SK-N-SH treated with all-trans-retinoic acid at 6 μM for 48 hours (cell line): ENCODE results near the gene ADAMTS4.

Source experiments
- ATAC-seq: fragments of 200-7000 bp; cut with Tn5 transposase; 3 replicates; pipeline ENCODE4 v1.9.1; 2020; ENCODE audit warnings: mild to moderate bottlenecking, moderate library complexity
- ARNTL ChIP-seq: fragments of 450-650 bp; formaldehyde crosslinking; IDR thresholded peaks from 2 replicates; pipeline ENCODE4 v1.5.0; 2020; ENCODE audit warnings: low read depth, mild to moderate bottlenecking, moderate library complexity, borderline replicate concordance
- BACH2 ChIP-seq: fragments of 250-450 bp; sonication (Bioruptor Pico); IDR thresholded peaks from 2 replicates; pipeline ENCODE4 v1.9.0; 2021; ENCODE audit warnings: mild to moderate bottlenecking, borderline replicate concordance
- CSDC2 ChIP-seq: fragments of 250-450 bp; sonication (Bioruptor Pico); IDR thresholded peaks from 2 replicates; pipeline ENCODE4 v1.5.0; 2020; ENCODE audit warnings: mild to moderate bottlenecking, moderate library complexity
- CSRNP3 ChIP-seq: fragments of 250-450 bp; sonication (Bioruptor Pico); IDR thresholded peaks from 2 replicates; pipeline ENCODE4 v1.5.1; 2021; ENCODE audit warnings: mild to moderate bottlenecking, moderate library complexity
- ESRRG ChIP-seq: fragments of 250-450 bp; sonication (Bioruptor Pico); IDR thresholded peaks from 2 replicates; pipeline ENCODE4 v1.6.1; 2021; ENCODE audit warnings: mild to moderate bottlenecking
- GLIS3 ChIP-seq: fragments of 250-450 bp; sonication (Bioruptor Pico); IDR thresholded peaks from 2 replicates; pipeline ENCODE4 v1.5.0; 2020; ENCODE audit warnings: mild to moderate bottlenecking, moderate library complexity
- ISL1 ChIP-seq: fragments of 250-450 bp; sonication (Bioruptor Pico); IDR thresholded peaks from 2 replicates; pipeline ENCODE4 v2.1.2; 2022; ENCODE audit warnings: mild to moderate bottlenecking, moderate library complexity
- OSR1 ChIP-seq: fragments of 250-450 bp; sonication (Bioruptor Pico); IDR thresholded peaks from 2 replicates; pipeline ENCODE4 v1.8.0; 2022; ENCODE audit warnings: moderate library complexity, mild to moderate bottlenecking, inconsistent platforms
- PATZ1 ChIP-seq: fragments of 250-450 bp; sonication (Bioruptor Pico); IDR thresholded peaks from 2 replicates; pipeline ENCODE4 v1.8.0; 2020; ENCODE audit warnings: mild to moderate bottlenecking, moderate library complexity, borderline replicate concordance
- PPARA ChIP-seq: fragments of 250-450 bp; sonication (Bioruptor Pico); IDR thresholded peaks from 2 replicates; pipeline ENCODE4 v1.5.0; 2020; ENCODE audit warnings: mild to moderate bottlenecking, borderline replicate concordance
- RARB ChIP-seq: fragments of 250-450 bp; sonication (Bioruptor Pico); IDR thresholded peaks from 2 replicates; pipeline ENCODE4 v1.8.0; 2021; ENCODE audit warnings: mild to moderate bottlenecking, moderate library complexity
- SNAI2 ChIP-seq: fragments of 250-450 bp; sonication (Bioruptor Pico); IDR thresholded peaks from 2 replicates; pipeline ENCODE4 v1.5.0; 2020; ENCODE audit warnings: mild to moderate bottlenecking, moderate library complexity
- TCF4 ChIP-seq: fragments of 250-450 bp; sonication (Bioruptor Pico); IDR thresholded peaks from 2 replicates; pipeline ENCODE4 v1.8.0; 2021; ENCODE audit warnings: mild to moderate bottlenecking, moderate library complexity, borderline replicate concordance
- TOX ChIP-seq: fragments of 250-450 bp; sonication (Bioruptor Pico); IDR thresholded peaks from 2 replicates; pipeline ENCODE4 v1.8.0; 2021; ENCODE audit warnings: mild to moderate bottlenecking, moderate library complexity, borderline replicate concordance
- ZC3H10 ChIP-seq: fragments of 250-450 bp; sonication (Bioruptor Pico); IDR thresholded peaks from 2 replicates; pipeline ENCODE4 v1.5.1; 2021; ENCODE audit warnings: mild to moderate bottlenecking, moderate library complexity
- ZFP3 ChIP-seq: fragments of 250-450 bp; sonication (Bioruptor Pico); IDR thresholded peaks from 2 replicates; pipeline ENCODE4 v1.5.0; 2020; ENCODE audit warnings: mild to moderate bottlenecking, moderate library complexity
- ZFP30 ChIP-seq: fragments of 450-650 bp; formaldehyde crosslinking; IDR thresholded peaks from 2 replicates; pipeline ENCODE4 v1.5.0; 2022; ENCODE audit warnings: mild to moderate bottlenecking, moderate library complexity
- ZNF565 ChIP-seq: fragments of 450-650 bp; formaldehyde crosslinking; conservative IDR thresholded peaks from 2 replicates; pipeline ENCODE4 v1.5.0; 2020; ENCODE audit warnings: low read depth, mild to moderate bottlenecking, moderate library complexity
- ZNF8 ChIP-seq: fragments of 450-650 bp; formaldehyde crosslinking; IDR thresholded peaks from 2 replicates; pipeline ENCODE4 v1.5.0; 2020; ENCODE audit warnings: mild to moderate bottlenecking, moderate library complexity
- TF ChIP-seq, protein P1 (sequence below): fragments of 250-450 bp; sonication (Bioruptor Pico); IDR thresholded peaks from 2 replicates; pipeline ENCODE4 v1.8.0; 2021; ENCODE audit warnings: low read depth, mild to moderate bottlenecking, moderate library complexity, borderline replicate concordance
- TF ChIP-seq, protein P2 (sequence below): fragments of 250-450 bp; sonication (Bioruptor Pico); IDR thresholded peaks from 2 replicates; pipeline ENCODE4 v1.5.0; 2020; ENCODE audit warnings: mild to moderate bottlenecking, moderate library complexity

ADAMTS4 gene

DNA sequence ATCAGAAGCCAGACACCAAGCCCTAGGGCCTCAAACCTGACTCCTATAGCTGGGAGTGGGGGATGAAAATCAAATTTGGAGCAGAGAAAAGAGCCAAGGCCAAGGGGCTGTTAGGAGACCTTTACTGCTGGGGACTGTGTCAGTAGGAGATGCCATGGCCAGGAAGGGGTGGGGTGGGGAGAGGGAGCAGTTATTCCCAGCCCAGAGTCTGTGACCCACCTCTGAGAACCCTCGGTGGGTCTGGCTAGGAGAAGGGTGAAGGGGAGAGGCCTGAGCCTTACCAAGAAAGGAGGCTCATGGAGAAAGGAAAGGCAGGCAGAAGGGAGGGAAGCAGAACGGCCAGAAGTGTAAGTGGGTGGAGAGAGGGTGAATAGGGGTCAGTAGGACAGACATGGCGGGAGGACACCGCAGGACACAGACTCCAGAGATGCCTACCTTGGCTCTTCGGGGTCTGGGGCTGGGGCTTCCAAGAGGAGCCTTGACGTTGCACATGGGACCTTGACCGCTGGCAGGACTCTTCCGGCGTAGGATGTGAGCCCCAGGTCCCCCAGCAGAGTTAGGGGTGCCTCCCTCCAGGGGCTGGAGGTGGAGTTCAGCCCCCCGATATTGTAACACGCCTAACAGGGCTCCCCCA, 1.2 kb downstream of the ADAMTS4 start:
- TF ChIP-seq TOX (CRISPR knock-in tag) = no peak
- TF ChIP-seq ZC3H10 (CRISPR knock-in tag) = no peak
- TF ChIP-seq ZFP3 (CRISPR knock-in tag) = no peak
- ATAC-seq = peak; percentile 0; the same call in 2 of the 3 replicates

DNA sequence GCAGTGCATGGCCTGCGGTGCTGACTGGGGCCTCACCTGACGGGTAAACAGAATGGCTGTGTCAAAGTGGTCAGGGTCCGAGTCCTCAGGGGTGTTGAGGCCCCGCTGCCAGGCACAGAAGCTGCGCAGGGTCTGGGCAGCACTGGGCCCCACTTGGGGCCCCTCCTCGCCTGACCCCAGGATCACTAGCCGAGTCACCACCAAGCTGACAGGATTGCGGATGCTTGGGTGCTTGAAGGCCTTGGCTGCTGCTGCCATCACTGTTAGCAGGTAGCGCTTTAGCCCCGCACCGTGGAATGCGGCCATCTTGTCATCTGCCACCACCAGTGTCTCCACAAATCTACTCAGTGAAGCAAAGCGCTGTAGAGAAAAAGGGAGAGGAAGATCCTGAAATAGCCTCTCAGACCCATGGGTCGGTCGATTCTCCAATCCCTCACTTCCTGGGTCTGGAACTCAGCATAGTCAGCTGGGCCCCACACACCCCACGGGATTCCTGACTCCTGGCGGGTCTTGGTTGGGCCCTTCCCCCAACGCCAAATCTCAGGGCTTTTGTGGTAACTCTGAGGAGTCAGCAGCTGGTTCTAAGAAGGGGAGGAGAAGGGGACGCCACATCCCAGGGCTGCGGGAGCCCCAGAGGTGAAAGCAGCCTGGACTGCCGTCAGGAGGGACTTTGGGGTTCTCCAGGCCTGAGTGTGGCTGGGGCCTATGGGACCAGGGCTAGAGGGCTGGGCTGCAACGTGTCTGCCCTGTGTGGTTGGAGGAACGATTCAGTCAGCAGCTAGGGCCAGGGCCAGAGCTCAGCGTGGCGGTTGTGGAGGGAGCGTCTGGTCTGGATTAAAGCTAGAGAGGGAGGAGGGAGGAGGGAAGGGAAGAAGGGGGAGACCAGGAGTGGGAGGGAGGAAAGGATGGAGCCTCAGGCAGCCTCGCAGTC, 2.1 kb downstream of the ADAMTS4 start:
- 0 out of 2 replicates have a peak, but pooled peaks have one; percentile 45 for TF ChIP-seq CSDC2 (CRISPR knock-in tag)
- TF ChIP-seq CSRNP3 (CRISPR knock-in tag) = no peak
- peak; percentile 34; the same call in 1 of the 2 replicates for TF ChIP-seq TCF4 (CRISPR knock-in tag)
- TF ChIP-seq ESRRG = no peak
- peak; percentile 80 for ATAC-seq

DNA sequence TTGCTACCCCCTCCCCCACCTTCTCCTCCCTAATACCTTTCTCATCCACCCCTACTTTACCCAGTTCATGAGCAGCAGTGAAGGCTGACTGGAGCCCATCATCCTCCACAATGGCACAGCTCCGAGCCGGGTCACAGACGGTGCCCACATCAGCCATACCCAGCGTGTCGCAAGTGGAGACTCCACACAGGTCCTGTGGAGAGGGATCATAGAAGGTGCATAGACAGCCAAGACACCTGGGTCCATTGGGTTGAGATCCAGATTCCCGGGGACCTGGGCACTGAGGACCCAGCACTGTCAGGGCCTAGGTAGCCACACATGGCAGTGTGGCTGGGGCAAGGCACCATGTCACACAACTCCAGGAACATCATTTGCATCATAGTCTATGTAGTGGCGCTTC, 2.7 kb downstream of the ADAMTS4 start:
- TF ChIP-seq ARNTL = no peak
- no peak for TF ChIP-seq ZC3H10 (CRISPR knock-in tag)
- TF ChIP-seq ISL1 (CRISPR knock-in tag) = no peak
- TF ChIP-seq BACH2 (CRISPR knock-in tag) = no peak
- TF ChIP-seq, protein P1, sequence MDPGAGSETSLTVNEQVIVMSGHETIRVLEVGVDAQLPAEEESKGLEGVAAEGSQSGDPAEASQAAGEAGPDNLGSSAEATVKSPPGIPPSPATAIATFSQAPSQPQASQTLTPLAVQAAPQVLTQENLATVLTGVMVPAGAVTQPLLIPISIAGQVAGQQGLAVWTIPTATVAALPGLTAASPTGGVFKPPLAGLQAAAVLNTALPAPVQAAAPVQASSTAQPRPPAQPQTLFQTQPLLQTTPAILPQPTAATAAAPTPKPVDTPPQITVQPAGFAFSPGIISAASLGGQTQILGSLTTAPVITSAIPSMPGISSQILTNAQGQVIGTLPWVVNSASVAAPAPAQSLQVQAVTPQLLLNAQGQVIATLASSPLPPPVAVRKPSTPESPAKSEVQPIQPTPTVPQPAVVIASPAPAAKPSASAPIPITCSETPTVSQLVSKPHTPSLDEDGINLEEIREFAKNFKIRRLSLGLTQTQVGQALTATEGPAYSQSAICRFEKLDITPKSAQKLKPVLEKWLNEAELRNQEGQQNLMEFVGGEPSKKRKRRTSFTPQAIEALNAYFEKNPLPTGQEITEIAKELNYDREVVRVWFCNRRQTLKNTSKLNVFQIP = no peak
- TF ChIP-seq ZFP3 (CRISPR knock-in tag) = no peak
- TF ChIP-seq OSR1 (CRISPR knock-in tag) = no peak
- TF ChIP-seq PPARA (CRISPR knock-in tag) = no peak
- no peak for TF ChIP-seq ZFP30
- TF ChIP-seq PATZ1 = no peak
- no peak for TF ChIP-seq SNAI2 (CRISPR knock-in tag)
- no peak for TF ChIP-seq CSDC2 (CRISPR knock-in tag)
- no peak for TF ChIP-seq ZNF565
- TF ChIP-seq, all 23 proteins: peak for 0
- no peak for ATAC-seq

- no peak for ATAC-seq
- no peak for TF ChIP-seq RARB (CRISPR knock-in tag)
- no peak for TF ChIP-seq ESRRG
- no peak for TF ChIP-seq ZFP30
- TF ChIP-seq TOX (CRISPR knock-in tag) = no peak
- no peak for TF ChIP-seq OSR1 (CRISPR knock-in tag)
- TF ChIP-seq CSRNP3 (CRISPR knock-in tag) = no peak
- TF ChIP-seq ZFP3 (CRISPR knock-in tag) = no peak
- TF ChIP-seq ISL1 (CRISPR knock-in tag) = no peak
- no peak for TF ChIP-seq GLIS3 (CRISPR knock-in tag)
- TF ChIP-seq ZC3H10 (CRISPR knock-in tag) = no peak
- TF ChIP-seq ZNF565 = no peak
- TF ChIP-seq, protein P2, sequence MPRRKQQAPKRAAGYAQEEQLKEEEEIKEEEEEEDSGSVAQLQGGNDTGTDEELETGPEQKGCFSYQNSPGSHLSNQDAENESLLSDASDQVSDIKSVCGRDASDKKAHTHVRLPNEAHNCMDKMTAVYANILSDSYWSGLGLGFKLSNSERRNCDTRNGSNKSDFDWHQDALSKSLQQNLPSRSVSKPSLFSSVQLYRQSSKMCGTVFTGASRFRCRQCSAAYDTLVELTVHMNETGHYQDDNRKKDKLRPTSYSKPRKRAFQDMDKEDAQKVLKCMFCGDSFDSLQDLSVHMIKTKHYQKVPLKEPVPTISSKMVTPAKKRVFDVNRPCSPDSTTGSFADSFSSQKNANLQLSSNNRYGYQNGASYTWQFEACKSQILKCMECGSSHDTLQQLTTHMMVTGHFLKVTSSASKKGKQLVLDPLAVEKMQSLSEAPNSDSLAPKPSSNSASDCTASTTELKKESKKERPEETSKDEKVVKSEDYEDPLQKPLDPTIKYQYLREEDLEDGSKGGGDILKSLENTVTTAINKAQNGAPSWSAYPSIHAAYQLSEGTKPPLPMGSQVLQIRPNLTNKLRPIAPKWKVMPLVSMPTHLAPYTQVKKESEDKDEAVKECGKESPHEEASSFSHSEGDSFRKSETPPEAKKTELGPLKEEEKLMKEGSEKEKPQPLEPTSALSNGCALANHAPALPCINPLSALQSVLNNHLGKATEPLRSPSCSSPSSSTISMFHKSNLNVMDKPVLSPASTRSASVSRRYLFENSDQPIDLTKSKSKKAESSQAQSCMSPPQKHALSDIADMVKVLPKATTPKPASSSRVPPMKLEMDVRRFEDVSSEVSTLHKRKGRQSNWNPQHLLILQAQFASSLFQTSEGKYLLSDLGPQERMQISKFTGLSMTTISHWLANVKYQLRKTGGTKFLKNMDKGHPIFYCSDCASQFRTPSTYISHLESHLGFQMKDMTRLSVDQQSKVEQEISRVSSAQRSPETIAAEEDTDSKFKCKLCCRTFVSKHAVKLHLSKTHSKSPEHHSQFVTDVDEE = no peak
- no peak for TF ChIP-seq ARNTL
- TF ChIP-seq BACH2 (CRISPR knock-in tag) = no peak
- no peak for TF ChIP-seq ZNF8 (CRISPR knock-in tag)
- TF ChIP-seq TCF4 (CRISPR knock-in tag) = no peak
- TF ChIP-seq, all 23 proteins: peak for 0
Observed at GRCh38 chr1:161195171-161195570, 3.7 kb downstream of the ADAMTS4 start.
